Gastroesophageal sphincter (tissue), 4 donors: ENCODE data around the gene DHRS12. TPM values are rescaled to one million over a fixed set of nuclear protein-coding genes. Genes with fewer than 3 reads are reported as not detected.

Source experiments
- ATAC-seq: fragments of 150-250 bp; one replicate; pipeline ENCODE4 v1.9.1; 2016; ENCODE audit warnings: mild to moderate bottlenecking, moderate library complexity
- H3K27ac ChIP-seq, 4 donors: fragments of 200-600 bp; sonication (generic) in 3 of 4; 1 replicate in 3 of 4; 2 replicates in 1 of 4; pipeline ENCODE4 v1.5.1; 2016 to 2019
- H3K27me3 ChIP-seq: fragments of 200-600 bp; sonication (generic); one replicate; pipeline ENCODE4 v1.5.1; 2019
- H3K36me3 ChIP-seq, 2 donors: fragments of 200-600 bp; sonication (generic); one replicate each; pipeline ENCODE4 v1.5.1; 2019; ENCODE audit warnings: control low read depth in 1 of 2
- H3K4me1 ChIP-seq, 3 donors: fragments of 200-600 bp; sonication (generic); 1 replicate in 2 of 3; 2 replicates in 1 of 3; pipeline ENCODE4 v1.5.1; 2016 to 2019; ENCODE audit warnings: control low read depth in 2 of 3
- H3K4me3 ChIP-seq, 2 donors: fragments of 200-600 bp; sonication (generic); one replicate each; pipeline ENCODE4 v1.5.1; 2019; ENCODE audit warnings: mild to moderate bottlenecking in 1 of 2, moderate library complexity in 1 of 2
- H3K9me3 ChIP-seq, 3 donors: fragments of 200-600 bp; sonication (generic); one replicate each; pipeline ENCODE4 v1.5.1; 2017 to 2019; ENCODE audit warnings: control low read depth in 2 of 3
- EP300 ChIP-seq: sonication (generic); formaldehyde crosslinking; IDR thresholded peaks from one replicate; pipeline ENCODE4 v1.6.1; 2017; ENCODE audit warnings: antibody characterized with exemption, mild to moderate bottlenecking
- POLR2A ChIP-seq, 2 donors: fragments of 450-650 bp; IDR thresholded peaks; one replicate each; pipeline ENCODE4 v1.6.1; 2017; ENCODE audit warnings: antibody characterized with exemption in 2 of 2, mild to moderate bottlenecking in 2 of 2, moderate library complexity in 1 of 2
- POLR2AphosphoS5 ChIP-seq: sonication (generic); formaldehyde crosslinking; IDR thresholded peaks from one replicate; pipeline ENCODE4 v1.6.1; 2017; ENCODE audit warnings: antibody characterized with exemption
- WGBS, 2 donors: methylation state at CpG; one replicate each; pipeline ENCODE4 v1.1.5; 2018; ENCODE audit warnings: low coverage in 1 of 2; 5-methylcytosine and 5-hydroxymethylcytosine counted together
- total RNA-seq, 4 donors: library from RNA; depleted of rRNA; stranded (reverse); fragments of >200 nt; gene quantifications; one replicate each; pipeline ENCODE4 v1.1.0, GENCODE V29; 2016
- TF ChIP-seq, protein P1 (sequence below), 4 experiments: fragments of 200-600 bp in 2 of 4; fragments of 450-650 bp in 2 of 4; sonication (generic) in 1 of 4; IDR thresholded peaks; one replicate each; pipeline ENCODE4 v1.5.1; 2017 to 2019; ENCODE audit warnings: antibody characterized with exemption in 4 of 4, mild to moderate bottlenecking in 2 of 4, moderate library complexity in 2 of 4

DHRS12 gene
- total RNA-seq, 4 donors from 2014 or later: 9.2 to 23.3 (median 19.2) TPM

GRCh38 chr13:51781246-51782022 lies 22.5 kb downstream of the DHRS12 start:
- WGBS, 2 donors: 89 to 91% methylated on average over 7 to 11 of the region's 15 CpGs
- H3K4me3 ChIP-seq: no peak overlapping the region
- no peaks in the 10 kb centered on the region for H3K9me3 ChIP-seq
- H3K27ac ChIP-seq: no peak overlapping the region
- ATAC-seq: no peak
- peaks cover 0 to 12% of the 10 kb centered on the region in 2 donors for H3K36me3 ChIP-seq
- TF ChIP-seq POLR2AphosphoS5 (no peak), POLR2A (IDR thresholded peaks at IDR 0.05) (no peak), EP300 (no peak)
- TF ChIP-seq, protein P1, sequence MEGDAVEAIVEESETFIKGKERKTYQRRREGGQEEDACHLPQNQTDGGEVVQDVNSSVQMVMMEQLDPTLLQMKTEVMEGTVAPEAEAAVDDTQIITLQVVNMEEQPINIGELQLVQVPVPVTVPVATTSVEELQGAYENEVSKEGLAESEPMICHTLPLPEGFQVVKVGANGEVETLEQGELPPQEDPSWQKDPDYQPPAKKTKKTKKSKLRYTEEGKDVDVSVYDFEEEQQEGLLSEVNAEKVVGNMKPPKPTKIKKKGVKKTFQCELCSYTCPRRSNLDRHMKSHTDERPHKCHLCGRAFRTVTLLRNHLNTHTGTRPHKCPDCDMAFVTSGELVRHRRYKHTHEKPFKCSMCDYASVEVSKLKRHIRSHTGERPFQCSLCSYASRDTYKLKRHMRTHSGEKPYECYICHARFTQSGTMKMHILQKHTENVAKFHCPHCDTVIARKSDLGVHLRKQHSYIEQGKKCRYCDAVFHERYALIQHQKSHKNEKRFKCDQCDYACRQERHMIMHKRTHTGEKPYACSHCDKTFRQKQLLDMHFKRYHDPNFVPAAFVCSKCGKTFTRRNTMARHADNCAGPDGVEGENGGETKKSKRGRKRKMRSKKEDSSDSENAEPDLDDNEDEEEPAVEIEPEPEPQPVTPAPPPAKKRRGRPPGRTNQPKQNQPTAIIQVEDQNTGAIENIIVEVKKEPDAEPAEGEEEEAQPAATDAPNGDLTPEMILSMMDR (IDR thresholded peaks at IDR 0.05): no peak
- H3K27me3 ChIP-seq: no peaks in the 10 kb centered on the region
- H3K4me1 ChIP-seq: peaks cover 2 to 13% (median 11%) of the 10 kb centered on the region in 3 donors

GRCh38 chr13:51780099-51780498 lies 23.9 kb downstream of the DHRS12 start:
- no peak overlapping the region for H3K27ac ChIP-seq
- H3K36me3 ChIP-seq: peaks cover 0 to 12% of the 10 kb centered on the region in 2 donors
- no peak for ATAC-seq
- H3K4me3 ChIP-seq: no peak overlapping the region
- no peaks in the 10 kb centered on the region for H3K9me3 ChIP-seq
- H3K27me3 ChIP-seq: no peaks in the 10 kb centered on the region
- TF ChIP-seq POLR2A (IDR thresholded peaks at IDR 0.05): no peak
- TF ChIP-seq, protein P1 (IDR thresholded peaks at IDR 0.05): no peak
- TF ChIP-seq EP300: no peak
- no peak for TF ChIP-seq POLR2AphosphoS5
- no peaks in the 10 kb centered on the region for H3K4me1 ChIP-seq
- 65 to 71% methylated on average over 3 of the region's 3 CpGs for WGBS, 2 donors

DNA sequence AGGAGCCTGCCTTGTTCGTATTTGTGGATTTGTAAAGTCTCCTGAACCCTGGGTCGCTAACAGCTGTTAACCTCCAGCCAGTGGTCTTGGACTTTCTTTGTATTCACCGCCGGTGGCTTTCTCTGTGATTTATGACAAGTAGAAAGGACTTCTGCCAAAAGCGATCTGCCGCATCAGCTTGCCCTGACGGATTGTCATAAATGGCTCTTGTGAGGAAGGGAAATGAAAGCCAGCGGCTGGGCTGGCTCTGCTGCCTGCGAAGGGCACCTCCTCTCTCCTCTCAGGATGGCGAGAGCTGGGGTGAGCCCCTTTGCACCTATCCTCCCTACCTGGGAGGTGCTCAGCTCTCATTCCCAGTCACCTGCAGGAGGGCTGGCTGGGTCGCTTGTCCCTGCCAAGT lies 25.6 kb downstream of the DHRS12 start:
- no peak for TF ChIP-seq POLR2AphosphoS5
- TF ChIP-seq, protein P1 (IDR thresholded peaks at IDR 0.05): no peak
- TF ChIP-seq EP300: no peak
- TF ChIP-seq POLR2A (IDR thresholded peaks at IDR 0.05): no peak
- Histone ChIP-seq H3K9me3 (no peaks in the 10 kb centered on the region), H3K4me1 (no peaks in the 10 kb centered on the region), H3K27ac (no peak overlapping the region), H3K4me3 (no peak overlapping the region), H3K36me3 (peaks cover 0 to 19% of the 10 kb centered on the region in 2 donors), H3K27me3 (no peaks in the 10 kb centered on the region)
- WGBS, 2 donors: 48 to 81% methylated on average over 3 of the region's 11 CpGs
- no peak for ATAC-seq

- H3K27me3 ChIP-seq: no peaks in the 10 kb centered on the region
- H3K27ac ChIP-seq: no peak overlapping the region
- peaks cover 0 to 23% of the 10 kb centered on the region in 2 donors for H3K36me3 ChIP-seq
- WGBS, 2 donors: 100% methylated on average over 1 of the region's 9 CpGs; no CpG with 5 or more reads in 1 of the 2 donors
- no peak for ATAC-seq
- no peaks in the 10 kb centered on the region for H3K4me1 ChIP-seq
- H3K4me3 ChIP-seq: no peak overlapping the region
- H3K9me3 ChIP-seq: no peaks in the 10 kb centered on the region
- TF ChIP-seq, protein P1 (IDR thresholded peaks at IDR 0.05): no peak
- TF ChIP-seq EP300: no peak
These were observed 26.0 kb downstream of the DHRS12 start for GRCh38 chr13:51777921-51778320.

GRCh38 chr13:51776179-51776578 lies 27.8 kb downstream of the DHRS12 start:
- H3K27ac ChIP-seq: no peak overlapping the region
- no peak overlapping the region for H3K4me3 ChIP-seq
- H3K27me3 ChIP-seq: no peaks in the 10 kb centered on the region
- H3K4me1 ChIP-seq: peaks cover 0 to under 1% (median 0%) of the 10 kb centered on the region in 3 donors
- TF ChIP-seq POLR2A (IDR thresholded peaks at IDR 0.05): no peak
- TF ChIP-seq, protein P1 (IDR thresholded peaks at IDR 0.05): no peak
- TF ChIP-seq POLR2AphosphoS5: no peak
- TF ChIP-seq EP300: no peak
- no peak for ATAC-seq
- H3K36me3 ChIP-seq: peaks cover 0 to 27% of the 10 kb centered on the region in 2 donors
- WGBS, 2 donors: 80 to 83% methylated on average over 4 of the region's 7 CpGs
- H3K9me3 ChIP-seq: no peaks in the 10 kb centered on the region
